Measurements from ENCODE around the gene MEOX1. TPM values are rescaled to one million over a fixed set of nuclear protein-coding genes. Genes with fewer than 3 reads are reported as not detected.

MEOX1 gene
- total RNA-seq, 4 donors from 2014 or later = 0.54 to 3.3 (median 1.7) TPM

DNA sequence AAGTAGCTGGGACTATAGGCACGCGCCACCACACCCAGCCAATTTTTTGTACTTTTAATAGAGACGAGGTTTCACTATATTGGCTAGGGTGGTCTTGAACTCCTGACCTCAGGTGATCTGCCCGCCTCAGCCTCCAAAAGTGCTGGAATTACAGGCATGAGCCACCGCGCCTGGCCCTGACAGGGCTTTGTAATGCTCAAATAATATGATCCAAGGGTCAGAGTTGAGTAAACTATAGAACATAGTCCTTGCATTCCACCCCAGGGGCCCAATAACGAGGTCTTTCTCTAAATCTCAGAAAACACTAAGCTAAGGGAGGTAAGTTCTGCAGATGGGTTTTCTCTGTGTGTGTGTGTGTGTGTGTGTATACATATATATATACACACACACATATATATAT is 5.8 kb upstream of the MEOX1 start:
- H3K4me3 ChIP-seq = no peak overlapping the region
- DNase-seq = no peak
- H3K4me1 ChIP-seq = peaks cover 0 to 29% (median 3%) of the 10 kb centered on the region in 4 donors
- no peak overlapping the region for H3K27ac ChIP-seq
- TF ChIP-seq, protein P1, sequence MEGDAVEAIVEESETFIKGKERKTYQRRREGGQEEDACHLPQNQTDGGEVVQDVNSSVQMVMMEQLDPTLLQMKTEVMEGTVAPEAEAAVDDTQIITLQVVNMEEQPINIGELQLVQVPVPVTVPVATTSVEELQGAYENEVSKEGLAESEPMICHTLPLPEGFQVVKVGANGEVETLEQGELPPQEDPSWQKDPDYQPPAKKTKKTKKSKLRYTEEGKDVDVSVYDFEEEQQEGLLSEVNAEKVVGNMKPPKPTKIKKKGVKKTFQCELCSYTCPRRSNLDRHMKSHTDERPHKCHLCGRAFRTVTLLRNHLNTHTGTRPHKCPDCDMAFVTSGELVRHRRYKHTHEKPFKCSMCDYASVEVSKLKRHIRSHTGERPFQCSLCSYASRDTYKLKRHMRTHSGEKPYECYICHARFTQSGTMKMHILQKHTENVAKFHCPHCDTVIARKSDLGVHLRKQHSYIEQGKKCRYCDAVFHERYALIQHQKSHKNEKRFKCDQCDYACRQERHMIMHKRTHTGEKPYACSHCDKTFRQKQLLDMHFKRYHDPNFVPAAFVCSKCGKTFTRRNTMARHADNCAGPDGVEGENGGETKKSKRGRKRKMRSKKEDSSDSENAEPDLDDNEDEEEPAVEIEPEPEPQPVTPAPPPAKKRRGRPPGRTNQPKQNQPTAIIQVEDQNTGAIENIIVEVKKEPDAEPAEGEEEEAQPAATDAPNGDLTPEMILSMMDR (IDR thresholded peaks at IDR 0.05) = no peak
- no peak for TF ChIP-seq POLR2A (IDR thresholded peaks at IDR 0.05)
- no peaks in the 10 kb centered on the region for H3K36me3 ChIP-seq
- no peaks in the 10 kb centered on the region for H3K9me3 ChIP-seq
- H3K27me3 ChIP-seq = no peaks in the 10 kb centered on the region

DNA sequence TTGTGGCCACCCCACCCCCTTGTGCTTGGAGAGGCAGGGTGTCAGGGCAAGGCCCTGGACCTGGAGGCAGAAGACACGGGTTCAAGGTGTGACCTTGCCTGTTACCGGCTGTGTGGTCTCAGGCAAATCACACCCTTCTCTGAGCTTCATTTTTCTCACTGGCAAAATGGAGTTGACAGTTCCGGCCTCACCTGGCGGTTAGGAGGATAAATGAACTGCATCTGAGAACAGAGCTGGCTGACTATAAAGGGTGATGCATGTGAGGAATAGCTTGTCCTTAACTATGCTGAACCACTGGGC is 4.2 kb upstream of the MEOX1 start:
- H3K9me3 ChIP-seq = no peaks in the 10 kb centered on the region
- no peaks in the 10 kb centered on the region for H3K36me3 ChIP-seq
- TF ChIP-seq POLR2A (IDR thresholded peaks at IDR 0.05) = no peak
- TF ChIP-seq, protein P1 (IDR thresholded peaks at IDR 0.05) = no peak
- H3K4me1 ChIP-seq = peaks cover 0 to 26% (median 3%) of the 10 kb centered on the region in 4 donors
- DNase-seq = no peak
- no peak overlapping the region for H3K4me3 ChIP-seq
- H3K27me3 ChIP-seq = no peaks in the 10 kb centered on the region
- H3K27ac ChIP-seq = no peak overlapping the region

DNA sequence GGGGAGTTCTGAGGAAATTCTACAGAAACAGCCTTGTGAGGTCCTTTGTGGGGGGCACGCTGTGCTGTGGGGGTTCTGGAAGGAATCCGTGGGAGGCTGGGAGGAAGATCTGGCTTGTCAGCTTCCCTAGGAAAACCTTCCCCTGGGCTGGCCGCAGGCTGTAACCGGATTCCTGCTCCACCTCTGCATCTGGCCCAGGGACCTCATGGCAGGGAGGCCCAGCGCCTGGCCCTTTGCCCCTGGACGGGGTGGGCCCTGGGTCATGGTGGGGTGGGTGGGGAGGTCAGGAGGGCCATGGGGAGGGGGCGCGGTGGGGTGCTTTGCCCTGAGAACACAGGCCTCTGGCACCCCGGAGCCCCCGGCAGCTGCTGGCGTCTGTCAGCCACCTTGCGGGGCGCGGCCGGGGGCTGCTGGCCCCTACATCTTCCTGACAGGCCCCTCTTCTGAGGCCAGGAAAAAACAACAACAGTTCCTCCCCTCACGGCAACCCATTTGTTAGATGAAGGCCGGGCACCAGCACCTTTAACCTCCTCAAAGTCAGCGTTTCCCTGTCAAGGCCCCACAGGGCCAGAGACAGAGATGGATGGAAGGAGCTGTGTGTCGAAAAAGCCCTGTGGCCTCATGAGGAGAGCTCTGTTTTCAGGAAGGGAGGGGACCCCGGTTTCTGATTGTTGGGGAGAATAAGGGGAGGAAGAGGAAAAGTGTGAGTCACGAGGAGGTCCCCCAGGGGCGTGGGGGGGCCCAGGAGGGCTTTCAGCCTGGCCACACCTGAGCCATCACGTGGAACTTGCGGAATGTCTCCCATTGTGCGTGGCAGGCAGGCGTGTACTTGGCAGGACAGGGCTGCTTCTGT is 3.6 kb upstream of the MEOX1 start:
- Histone ChIP-seq H3K9me3 (no peaks in the 10 kb centered on the region), H3K27ac (peak overlapping the region in 1 of 4 donors; percentile 10), H3K27me3 (no peaks in the 10 kb centered on the region), H3K4me1 (peaks cover 0 to 20% (median 3%) of the 10 kb centered on the region in 4 donors), H3K36me3 (no peaks in the 10 kb centered on the region), H3K4me3 (no peak overlapping the region)
- no peak for DNase-seq
- TF ChIP-seq, protein P1 (IDR thresholded peaks at IDR 0.05) = no peak
- TF ChIP-seq POLR2A (IDR thresholded peaks at IDR 0.05) = no peak

DNA sequence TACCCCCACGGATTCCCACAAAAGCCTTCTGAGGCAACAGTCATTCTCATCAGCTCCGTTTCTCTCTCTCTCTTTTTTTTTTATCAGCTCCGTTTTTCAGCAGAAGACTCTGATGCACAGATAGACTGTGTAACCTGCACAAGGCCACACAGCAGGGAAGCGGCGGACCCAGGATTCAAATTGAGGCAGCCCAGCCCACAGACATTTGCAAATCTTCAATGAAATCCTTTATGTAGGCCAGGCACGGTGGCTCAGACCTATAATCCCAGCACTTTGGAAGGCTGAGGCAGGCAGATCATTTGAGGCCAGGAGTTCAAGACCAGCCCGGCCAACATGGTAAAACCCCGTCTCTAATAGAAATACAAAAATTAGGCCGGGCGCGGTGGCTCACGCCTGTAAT is 2.4 kb upstream of the MEOX1 start:
- Histone ChIP-seq H3K4me1 (peaks cover 0 to 12% (median 0%) of the 10 kb centered on the region in 4 donors), H3K9me3 (no peaks in the 10 kb centered on the region), H3K36me3 (no peaks in the 10 kb centered on the region), H3K27me3 (no peaks in the 10 kb centered on the region), H3K27ac (no peak overlapping the region), H3K4me3 (no peak overlapping the region)
- TF ChIP-seq, protein P1 (IDR thresholded peaks at IDR 0.05) = no peak
- TF ChIP-seq POLR2A (IDR thresholded peaks at IDR 0.05) = no peak
- DNase-seq = no peak

DNA sequence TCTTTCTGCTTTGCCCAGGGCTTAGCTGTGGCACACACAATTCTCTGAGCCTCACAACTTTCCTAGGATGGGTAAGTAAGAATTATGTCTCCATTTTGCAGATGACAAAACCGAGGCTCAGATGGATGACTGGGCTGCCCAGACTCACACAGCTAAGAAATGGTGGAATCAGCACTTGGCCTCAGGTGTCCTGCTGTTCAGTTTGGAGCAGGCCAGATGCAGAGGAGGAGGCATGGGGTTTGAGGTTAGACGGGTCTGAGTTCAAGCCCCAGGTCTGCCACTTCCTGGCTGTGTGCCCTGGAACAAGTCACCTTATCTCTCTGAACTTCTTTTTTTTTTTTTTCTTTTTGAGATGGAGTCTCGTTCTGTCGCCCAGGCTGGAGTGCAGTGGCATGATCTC is 1.7 kb upstream of the MEOX1 start:
- H3K9me3 ChIP-seq = no peaks in the 10 kb centered on the region
- no peak for DNase-seq
- no peaks in the 10 kb centered on the region for H3K36me3 ChIP-seq
- H3K27me3 ChIP-seq = no peaks in the 10 kb centered on the region
- no peak overlapping the region for H3K4me3 ChIP-seq
- no peak overlapping the region for H3K27ac ChIP-seq
- peaks cover 0 to 12% (median 0%) of the 10 kb centered on the region in 4 donors for H3K4me1 ChIP-seq
- TF ChIP-seq POLR2A (IDR thresholded peaks at IDR 0.05) = no peak
- TF ChIP-seq, protein P1 (IDR thresholded peaks at IDR 0.05) = no peak

All from Peyer's patch (tissue), 4 donors.